NB4 (cell line): ENCODE measurements around the gene BIN2.

ENCODE experiments used
- CTCF ChIP-seq: IDR thresholded peaks from one replicate; pipeline ENCODE4 v1.5.1; 2012; ENCODE audit warnings: low read depth, low read length
- MAX ChIP-seq: IDR thresholded peaks from 2 replicates; pipeline ENCODE4 v1.6.1; 2011; ENCODE audit warnings: low read depth, low read length
- POLR2A ChIP-seq: IDR thresholded peaks from 2 replicates; pipeline ENCODE4 v1.6.1; 2011; ENCODE audit warnings: mild to moderate bottlenecking; ENCODE audit not compliant: insufficient read length; ENCODE audit errors: extremely low read depth

- no peak for TF ChIP-seq CTCF
- TF ChIP-seq MAX: no peak
- no peak for TF ChIP-seq POLR2A
Measured at GRCh38 chr12:51307655-51308593, 16.1 kb downstream of the BIN2 start.
